Measurements from ENCODE around the gene CD274.

Gene CD274

GRCh38 chr9:5483306-5483705 lies 33.0 kb downstream of the CD274 start:
- H3K27ac ChIP-seq = no peak overlapping the region
- H3K4me3 ChIP-seq (ENCODE audit: low read depth in 1 of 2, low read length in 1 of 2) = no peak overlapping the region
- TF ChIP-seq, protein P1, sequence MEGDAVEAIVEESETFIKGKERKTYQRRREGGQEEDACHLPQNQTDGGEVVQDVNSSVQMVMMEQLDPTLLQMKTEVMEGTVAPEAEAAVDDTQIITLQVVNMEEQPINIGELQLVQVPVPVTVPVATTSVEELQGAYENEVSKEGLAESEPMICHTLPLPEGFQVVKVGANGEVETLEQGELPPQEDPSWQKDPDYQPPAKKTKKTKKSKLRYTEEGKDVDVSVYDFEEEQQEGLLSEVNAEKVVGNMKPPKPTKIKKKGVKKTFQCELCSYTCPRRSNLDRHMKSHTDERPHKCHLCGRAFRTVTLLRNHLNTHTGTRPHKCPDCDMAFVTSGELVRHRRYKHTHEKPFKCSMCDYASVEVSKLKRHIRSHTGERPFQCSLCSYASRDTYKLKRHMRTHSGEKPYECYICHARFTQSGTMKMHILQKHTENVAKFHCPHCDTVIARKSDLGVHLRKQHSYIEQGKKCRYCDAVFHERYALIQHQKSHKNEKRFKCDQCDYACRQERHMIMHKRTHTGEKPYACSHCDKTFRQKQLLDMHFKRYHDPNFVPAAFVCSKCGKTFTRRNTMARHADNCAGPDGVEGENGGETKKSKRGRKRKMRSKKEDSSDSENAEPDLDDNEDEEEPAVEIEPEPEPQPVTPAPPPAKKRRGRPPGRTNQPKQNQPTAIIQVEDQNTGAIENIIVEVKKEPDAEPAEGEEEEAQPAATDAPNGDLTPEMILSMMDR (IDR thresholded peaks at IDR 0.05) = no peak
- H3K27me3 ChIP-seq = no peaks in the 10 kb centered on the region
- H3K36me3 ChIP-seq = no peaks in the 10 kb centered on the region
- no peaks in the 10 kb centered on the region for H3K9me3 ChIP-seq
- peaks cover 0 to 1% of the 10 kb centered on the region in 2 experiments for H3K4me1 ChIP-seq (ENCODE audit: control insufficient read depth in 1 of 2, insufficient read depth in 1 of 2, low read depth in 1 of 2, low read length in 1 of 2)

DNA sequence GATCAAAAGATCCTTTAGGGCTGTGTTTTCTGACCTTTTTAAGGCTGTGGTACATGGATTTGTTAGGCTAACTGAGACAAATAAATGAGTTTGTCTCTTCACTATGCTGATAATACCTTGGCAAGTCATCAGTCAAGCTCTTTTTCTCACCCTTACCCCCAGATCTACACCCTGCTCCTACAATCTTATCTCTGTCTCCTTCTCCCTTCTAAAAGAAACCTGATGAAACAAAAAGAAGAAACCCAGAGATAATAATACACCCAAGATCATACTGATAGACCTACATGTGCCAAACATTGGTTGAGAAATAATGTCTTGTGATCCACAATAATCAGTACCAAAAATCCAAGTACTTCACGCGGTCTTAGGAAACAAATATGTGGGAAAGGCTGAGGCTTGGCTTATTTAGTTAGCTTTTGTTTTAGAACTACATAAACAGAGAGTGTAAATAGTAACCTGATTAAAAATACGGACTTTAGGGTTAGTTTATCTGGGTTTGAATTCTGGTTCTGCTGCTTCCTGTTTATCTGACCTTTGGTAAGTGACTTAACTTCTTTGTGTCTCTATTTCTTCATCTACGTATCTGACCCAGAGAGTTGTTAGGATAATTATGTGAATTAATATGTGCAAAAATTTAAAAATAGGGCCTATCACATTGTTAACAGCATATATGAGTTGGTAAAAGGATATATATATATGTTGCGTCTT lies 35.2 kb downstream of the CD274 start:
- peaks cover 4 to 9% of the 10 kb centered on the region in 2 experiments for H3K4me1 ChIP-seq (ENCODE audit: control insufficient read depth in 1 of 2, insufficient read depth in 1 of 2, low read depth in 1 of 2, low read length in 1 of 2)
- H3K4me3 ChIP-seq (ENCODE audit: low read depth in 1 of 2, low read length in 1 of 2) = no peak overlapping the region
- no peaks in the 10 kb centered on the region for H3K9me3 ChIP-seq
- no peaks in the 10 kb centered on the region for H3K27me3 ChIP-seq
- no peak overlapping the region for H3K27ac ChIP-seq
- H3K36me3 ChIP-seq = no peaks in the 10 kb centered on the region
- TF ChIP-seq, protein P1 (IDR thresholded peaks at IDR 0.05) = no peak

DNA sequence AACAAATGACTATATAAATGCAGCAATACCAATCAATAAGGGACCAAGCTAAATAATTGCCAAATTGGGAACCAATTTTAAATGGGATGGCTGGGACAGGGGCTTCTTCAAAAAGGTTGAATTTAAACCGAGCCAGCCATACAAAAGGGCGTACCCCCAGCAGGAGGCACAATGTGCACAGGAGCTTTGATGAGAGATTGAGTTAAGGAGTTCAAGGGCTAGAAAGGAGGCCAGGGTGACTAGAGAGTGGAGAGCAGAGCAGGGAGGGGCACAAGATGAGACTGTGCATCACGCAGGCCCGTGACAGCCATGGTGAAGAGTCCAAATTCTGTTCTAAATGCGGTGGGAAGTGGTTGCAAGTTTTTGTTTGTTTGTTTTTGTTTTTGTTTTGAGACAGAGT lies 36.6 kb downstream of the CD274 start:
- TF ChIP-seq, protein P1 (IDR thresholded peaks at IDR 0.05) = no peak
- Histone ChIP-seq H3K4me1 (ENCODE audit: control insufficient read depth in 1 of 2, insufficient read depth in 1 of 2, low read depth in 1 of 2, low read length in 1 of 2) (peaks cover 4 to 9% of the 10 kb centered on the region in 2 experiments), H3K36me3 (no peaks in the 10 kb centered on the region), H3K9me3 (no peaks in the 10 kb centered on the region), H3K4me3 (ENCODE audit: low read depth in 1 of 2, low read length in 1 of 2) (no peak overlapping the region), H3K27ac (no peak overlapping the region), H3K27me3 (no peaks in the 10 kb centered on the region)

DNA sequence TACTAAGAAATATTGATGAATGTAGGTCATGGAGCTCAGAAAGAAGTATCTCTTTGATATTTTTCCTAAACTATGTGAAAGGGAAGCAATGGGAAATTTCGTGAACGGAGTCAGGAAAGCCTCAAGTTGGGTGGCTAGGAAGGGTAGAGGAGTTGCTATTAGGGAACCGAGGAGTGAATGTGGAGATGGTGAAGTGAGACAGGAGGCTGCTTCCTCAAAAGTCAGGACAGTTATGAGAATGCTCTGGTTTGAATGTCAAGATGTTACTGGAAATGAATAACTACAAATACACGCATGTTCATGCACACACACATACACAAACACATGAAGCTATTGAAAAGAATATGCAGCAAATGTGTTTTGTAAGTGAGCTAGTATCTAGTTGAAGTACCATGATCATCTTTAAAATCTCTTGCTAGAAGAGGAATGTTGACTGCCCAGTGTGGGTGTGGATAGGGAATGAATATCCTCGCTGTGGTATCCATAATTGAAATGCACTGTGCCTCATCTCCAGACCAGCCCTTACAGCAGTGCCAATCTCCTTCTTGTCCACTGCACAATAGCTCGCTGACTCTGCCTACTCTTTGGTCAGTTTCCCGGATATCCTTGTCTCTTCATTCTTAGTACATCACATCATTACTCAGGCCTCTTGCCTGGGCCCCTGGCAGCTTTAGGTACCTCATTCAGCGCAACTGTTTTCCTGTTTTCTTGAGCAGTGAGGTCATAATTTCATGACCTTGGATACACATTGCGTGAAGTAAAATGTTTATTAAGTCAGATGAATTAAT lies 38.1 kb downstream of the CD274 start:
- Histone ChIP-seq H3K36me3 (no peaks in the 10 kb centered on the region), H3K4me3 (ENCODE audit: low read depth in 1 of 2, low read length in 1 of 2) (no peak overlapping the region), H3K9me3 (no peaks in the 10 kb centered on the region), H3K4me1 (ENCODE audit: control insufficient read depth in 1 of 2, insufficient read depth in 1 of 2, low read depth in 1 of 2, low read length in 1 of 2) (peaks cover 11 to 16% of the 10 kb centered on the region in 2 experiments), H3K27me3 (no peaks in the 10 kb centered on the region), H3K27ac (no peak overlapping the region)
- TF ChIP-seq, protein P1 (IDR thresholded peaks at IDR 0.05) = no peak

DNA sequence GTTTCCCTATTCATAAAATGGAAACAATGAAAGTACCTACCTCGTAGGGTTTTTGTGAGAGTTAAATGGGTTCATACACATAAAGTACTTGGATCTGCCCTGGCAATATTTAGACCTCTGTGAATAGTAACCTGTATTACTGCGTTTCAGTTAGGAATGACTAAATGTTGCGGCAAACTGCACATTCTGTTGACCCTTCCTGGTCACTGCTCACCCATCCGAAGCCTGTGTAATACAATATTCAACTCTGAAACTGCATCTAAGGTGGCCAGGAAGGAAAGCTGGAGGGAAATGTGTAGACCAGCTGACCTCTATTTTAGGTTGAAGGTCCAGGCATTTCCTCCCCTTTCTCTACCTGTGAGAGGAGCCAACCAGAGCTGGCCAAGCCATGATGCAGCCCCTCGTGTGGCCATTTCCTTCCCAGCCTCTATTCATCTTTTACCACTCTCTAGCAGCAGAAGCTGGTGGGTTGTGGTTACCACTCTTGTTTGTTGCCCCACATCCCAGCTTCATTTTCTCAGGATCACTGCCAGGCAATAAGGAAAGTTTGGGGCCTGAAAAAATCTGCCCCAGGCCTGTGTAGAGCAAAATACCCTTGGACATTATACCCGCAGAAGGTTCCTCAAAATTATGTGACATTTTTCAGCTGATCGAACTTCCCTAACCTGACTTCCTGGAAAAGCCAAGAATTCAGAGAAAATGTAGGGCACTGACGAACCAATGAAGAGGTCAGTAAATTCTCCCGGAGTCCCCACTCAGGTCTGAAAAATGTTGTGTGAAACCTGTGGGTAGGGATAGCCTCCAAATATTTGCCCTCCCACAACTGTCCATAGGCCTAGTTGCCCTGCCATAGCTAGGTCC lies 39.5 kb downstream of the CD274 start:
- Histone ChIP-seq H3K36me3 (no peaks in the 10 kb centered on the region), H3K4me3 (ENCODE audit: low read depth in 1 of 2, low read length in 1 of 2) (no peak overlapping the region), H3K27ac (peak overlapping the region; percentile 57), H3K4me1 (ENCODE audit: control insufficient read depth in 1 of 2, insufficient read depth in 1 of 2, low read depth in 1 of 2, low read length in 1 of 2) (peaks cover 21 to 26% of the 10 kb centered on the region in 2 experiments), H3K27me3 (no peaks in the 10 kb centered on the region), H3K9me3 (no peaks in the 10 kb centered on the region)
- TF ChIP-seq, protein P1 (IDR thresholded peaks at IDR 0.05) = no peak

Measured in neutrophil (primary cell).